GM12872 (cell line): Measurements from ENCODE around the gene C1orf159.

Experiments
- TF ChIP-seq, protein P1 (sequence below): IDR thresholded peaks from 3 replicates; pipeline ENCODE4 v1.5.1; 2011; ENCODE audit warnings: low read depth, mild to moderate bottlenecking, low read length, moderate library complexity; ENCODE audit not compliant: insufficient read depth

C1orf159 gene

GRCh38 chr1:1146026-1146425 lies 30.1 kb upstream of the C1orf159 start:
- TF ChIP-seq, protein P1, sequence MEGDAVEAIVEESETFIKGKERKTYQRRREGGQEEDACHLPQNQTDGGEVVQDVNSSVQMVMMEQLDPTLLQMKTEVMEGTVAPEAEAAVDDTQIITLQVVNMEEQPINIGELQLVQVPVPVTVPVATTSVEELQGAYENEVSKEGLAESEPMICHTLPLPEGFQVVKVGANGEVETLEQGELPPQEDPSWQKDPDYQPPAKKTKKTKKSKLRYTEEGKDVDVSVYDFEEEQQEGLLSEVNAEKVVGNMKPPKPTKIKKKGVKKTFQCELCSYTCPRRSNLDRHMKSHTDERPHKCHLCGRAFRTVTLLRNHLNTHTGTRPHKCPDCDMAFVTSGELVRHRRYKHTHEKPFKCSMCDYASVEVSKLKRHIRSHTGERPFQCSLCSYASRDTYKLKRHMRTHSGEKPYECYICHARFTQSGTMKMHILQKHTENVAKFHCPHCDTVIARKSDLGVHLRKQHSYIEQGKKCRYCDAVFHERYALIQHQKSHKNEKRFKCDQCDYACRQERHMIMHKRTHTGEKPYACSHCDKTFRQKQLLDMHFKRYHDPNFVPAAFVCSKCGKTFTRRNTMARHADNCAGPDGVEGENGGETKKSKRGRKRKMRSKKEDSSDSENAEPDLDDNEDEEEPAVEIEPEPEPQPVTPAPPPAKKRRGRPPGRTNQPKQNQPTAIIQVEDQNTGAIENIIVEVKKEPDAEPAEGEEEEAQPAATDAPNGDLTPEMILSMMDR: no peak

- TF ChIP-seq, protein P1: no peak
Measured at GRCh38 chr1:1145547-1145914, 29.6 kb upstream of the C1orf159 start.

GRCh38 chr1:1144843-1145546 lies 29.1 kb upstream of the C1orf159 start:
- TF ChIP-seq, protein P1: no peak

- TF ChIP-seq, protein P1: no peak
Measured at GRCh38 chr1:1144122-1144842, 28.4 kb upstream of the C1orf159 start.

DNA sequence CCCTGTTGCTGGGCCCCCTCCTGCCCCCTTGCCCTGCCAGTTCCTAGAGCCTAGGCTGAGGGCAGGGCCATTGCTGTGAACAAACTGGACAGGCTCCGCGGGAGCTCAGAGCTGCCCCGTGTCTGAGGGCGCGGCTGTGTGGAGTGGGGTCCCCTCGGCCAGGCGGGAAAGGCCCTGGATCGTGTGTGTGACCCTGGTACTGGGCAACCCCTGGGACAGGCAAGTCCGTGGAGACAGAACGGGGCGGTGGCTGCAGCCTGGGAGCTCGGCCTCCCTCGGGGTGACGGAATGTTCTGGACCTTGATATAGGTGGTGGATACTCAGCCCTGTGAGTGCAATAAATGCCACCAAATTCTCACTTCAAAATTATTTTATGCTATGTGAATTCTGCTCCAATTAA lies 27.7 kb upstream of the C1orf159 start:
- TF ChIP-seq, protein P1: no peak

GRCh38 chr1:1142844-1143243 lies 27.0 kb upstream of the C1orf159 start:
- TF ChIP-seq, protein P1: no peak

DNA sequence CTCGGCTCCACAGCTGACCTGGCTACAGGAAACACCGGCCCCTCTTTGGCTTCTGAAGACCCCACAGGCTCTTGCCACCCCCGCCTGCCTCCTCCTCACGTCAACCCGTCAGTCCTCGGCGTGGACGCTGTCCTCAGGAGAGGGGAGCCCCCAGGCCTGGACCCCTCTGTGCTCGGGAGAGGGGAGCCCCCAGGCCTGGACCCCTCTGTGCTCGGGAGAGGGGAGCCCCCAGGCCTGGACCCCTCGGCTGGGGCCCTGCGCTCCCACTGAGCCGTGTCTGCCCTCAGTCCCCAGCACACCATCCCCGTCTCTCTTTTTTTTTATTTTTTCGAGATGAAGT lies 26.0 kb upstream of the C1orf159 start:
- TF ChIP-seq, protein P1: no peak
